RWPE2 (cell line): ENCODE measurements around the gene SLC25A22.

Experiments
- ATAC-seq: fragments of 200-7000 bp; cut with Tn5 transposase; 3 replicates; pipeline ENCODE4 v1.9.1; 2021; ENCODE audit warnings: low read depth
- DNase-seq: peaks from one replicate; pipeline ENCODE4 v3.0.0-alpha.2; 2020; ENCODE audit warnings: low spot score
- H3K27ac ChIP-seq: fragments of 450-650 bp; 2 replicates; pipeline ENCODE4 v1.5.1; 2017; ENCODE audit warnings: mild to moderate bottlenecking; ENCODE audit not compliant: poor library complexity, severe bottlenecking
- H3K27me3 ChIP-seq: fragments of 250-450 bp; sonication (Bioruptor Pico); 2 replicates; pipeline ENCODE4 v1.5.1; 2021; ENCODE audit warnings: mild to moderate bottlenecking, moderate library complexity; ENCODE audit not compliant: insufficient read depth, poor library complexity, severe bottlenecking
- H3K36me3 ChIP-seq: fragments of 250-450 bp; sonication (Bioruptor Pico); 2 replicates; pipeline ENCODE4 v1.5.1; 2020; ENCODE audit warnings: low read depth, mild to moderate bottlenecking, moderate library complexity
- H3K4me1 ChIP-seq: fragments of 250-450 bp; sonication (Bioruptor Pico); 2 replicates; pipeline ENCODE4 v1.5.1; 2021; ENCODE audit warnings: mild to moderate bottlenecking, moderate library complexity; ENCODE audit not compliant: insufficient read depth, poor library complexity, severe bottlenecking
- H3K4me3 ChIP-seq: fragments of 250-450 bp; sonication (Bioruptor Pico); 2 replicates; pipeline ENCODE4 v1.5.1; 2021; ENCODE audit warnings: mild to moderate bottlenecking, moderate library complexity; ENCODE audit not compliant: severe bottlenecking
- H3K9me3 ChIP-seq: fragments of 250-450 bp; sonication (Bioruptor Pico); 2 replicates; pipeline ENCODE4 v1.5.1; 2021; ENCODE audit warnings: mild to moderate bottlenecking, moderate library complexity; ENCODE audit not compliant: severe bottlenecking
- CTCF ChIP-seq: fragments of 450-650 bp; IDR thresholded peaks from one replicate; pipeline ENCODE4 v1.5.1; 2017; ENCODE audit warnings: mild to moderate bottlenecking, moderate library complexity; ENCODE audit not compliant: poor library complexity, severe bottlenecking

The SLC25A22 gene

DNA sequence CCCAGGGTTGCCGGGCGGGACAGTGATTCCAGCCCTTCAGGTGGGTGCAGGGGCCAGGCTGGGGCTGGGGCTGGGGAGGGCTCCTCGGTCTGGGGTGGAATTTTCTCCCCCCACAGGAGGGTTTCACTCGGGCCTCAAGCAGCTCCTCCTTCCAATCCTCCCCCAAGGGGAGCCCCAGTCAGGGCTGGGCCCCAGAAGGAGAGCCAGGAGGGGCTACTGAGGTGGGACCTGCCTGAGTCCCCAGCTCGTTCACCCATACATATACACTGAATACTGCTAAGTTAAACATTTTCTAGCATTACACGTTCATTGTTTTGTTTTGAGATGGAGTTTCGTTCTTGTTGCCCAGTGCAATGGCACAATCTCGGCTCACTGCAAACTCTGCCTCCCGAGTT, 28.1 kb upstream of the SLC25A22 start:
- H3K27me3 ChIP-seq, result peaks cover 18% of the 10 kb centered on the region
- TF ChIP-seq CTCF, result no peak

DNA sequence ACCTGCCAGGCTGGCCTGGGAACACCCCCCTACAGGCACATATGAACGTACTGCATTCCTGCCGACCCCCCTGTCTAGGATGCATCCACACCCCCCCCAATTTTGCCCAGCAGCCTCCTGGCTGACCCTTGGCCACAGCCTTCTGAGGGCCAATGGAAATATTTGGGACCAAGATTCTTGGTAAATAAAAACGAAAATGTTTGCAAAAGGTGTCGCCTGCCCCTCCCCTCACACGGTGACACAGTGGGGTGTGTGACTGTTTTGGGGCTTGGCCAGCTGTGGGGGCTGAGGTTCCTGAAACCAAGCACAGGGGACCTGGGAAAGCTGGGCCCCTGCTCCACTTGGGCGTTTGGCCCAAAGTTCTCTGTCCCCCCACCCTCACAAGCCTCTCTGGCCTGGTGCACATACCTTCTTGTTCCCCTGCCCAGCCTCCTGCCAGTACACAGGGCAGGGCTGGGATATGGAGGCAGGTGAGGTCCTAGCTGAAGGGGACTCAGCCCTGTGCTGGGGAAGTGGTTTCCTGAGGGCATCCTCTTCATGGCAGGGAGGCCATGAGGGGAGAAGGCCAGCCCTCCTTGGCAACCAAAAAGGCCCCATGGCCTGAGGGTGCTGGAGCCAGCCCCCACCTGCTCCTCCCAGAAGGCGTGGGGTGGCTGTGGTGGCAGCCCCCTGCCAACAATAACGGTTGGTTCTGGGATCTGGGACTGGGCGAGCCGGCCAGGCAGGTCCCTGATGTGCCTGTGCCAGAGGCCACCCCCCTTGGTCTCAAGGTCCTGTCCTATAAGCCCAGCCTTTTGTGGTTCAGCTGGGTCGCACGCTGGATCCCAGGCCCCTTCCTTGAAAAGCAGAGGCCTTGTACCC, 27.5 kb upstream of the SLC25A22 start:
- peaks cover 13% of the 10 kb centered on the region for H3K4me1 ChIP-seq

More for the DNA sequence above, 28.1 kb upstream of the SLC25A22 start:
- Histone ChIP-seq H3K36me3 (no peaks in the 10 kb centered on the region), H3K4me1 (peaks cover 7% of the 10 kb centered on the region), H3K4me3 (no peak overlapping the region), H3K27ac (no peak overlapping the region), H3K9me3 (no peaks in the 10 kb centered on the region)
- DNase-seq (no peak), ATAC-seq (no peak)

DNA sequence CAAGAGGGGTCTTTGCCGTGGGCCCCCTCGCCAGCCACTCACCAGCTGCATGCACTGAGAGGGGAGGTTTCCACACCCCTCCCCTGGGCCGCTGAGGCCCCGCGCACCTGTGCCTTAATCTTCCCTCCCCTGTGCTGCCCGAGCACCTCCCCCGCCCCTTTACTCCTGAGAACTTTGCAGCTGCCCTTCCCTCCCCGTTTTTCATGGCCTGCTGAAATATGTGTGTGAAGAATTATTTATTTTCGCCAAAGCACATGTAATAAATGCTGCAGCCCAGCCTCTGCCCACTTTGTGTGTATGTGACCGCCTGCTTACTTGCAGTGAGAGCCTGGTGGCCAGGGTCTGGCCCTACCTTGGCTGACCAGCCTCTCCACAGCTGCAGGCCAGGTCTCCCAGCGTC, 26.9 kb upstream of the SLC25A22 start:
- peaks cover 13% of the 10 kb centered on the region for H3K4me1 ChIP-seq
- DNase-seq (no peak), ATAC-seq (no peak)
- no peak overlapping the region for H3K4me3 ChIP-seq
- TF ChIP-seq CTCF, result no peak
- no peak overlapping the region for H3K27ac ChIP-seq
- peaks cover 18% of the 10 kb centered on the region for H3K27me3 ChIP-seq
- no peaks in the 10 kb centered on the region for H3K9me3 ChIP-seq
- H3K36me3 ChIP-seq, result no peaks in the 10 kb centered on the region

More for the DNA sequence above, 27.5 kb upstream of the SLC25A22 start:
- H3K9me3 ChIP-seq, result no peaks in the 10 kb centered on the region
- H3K27ac ChIP-seq, result no peak overlapping the region
- H3K4me3 ChIP-seq, result no peak overlapping the region
- no peak for TF ChIP-seq CTCF
- peaks cover 18% of the 10 kb centered on the region for H3K27me3 ChIP-seq
- DNase-seq (no peak), ATAC-seq (no peak)
- no peaks in the 10 kb centered on the region for H3K36me3 ChIP-seq

DNA sequence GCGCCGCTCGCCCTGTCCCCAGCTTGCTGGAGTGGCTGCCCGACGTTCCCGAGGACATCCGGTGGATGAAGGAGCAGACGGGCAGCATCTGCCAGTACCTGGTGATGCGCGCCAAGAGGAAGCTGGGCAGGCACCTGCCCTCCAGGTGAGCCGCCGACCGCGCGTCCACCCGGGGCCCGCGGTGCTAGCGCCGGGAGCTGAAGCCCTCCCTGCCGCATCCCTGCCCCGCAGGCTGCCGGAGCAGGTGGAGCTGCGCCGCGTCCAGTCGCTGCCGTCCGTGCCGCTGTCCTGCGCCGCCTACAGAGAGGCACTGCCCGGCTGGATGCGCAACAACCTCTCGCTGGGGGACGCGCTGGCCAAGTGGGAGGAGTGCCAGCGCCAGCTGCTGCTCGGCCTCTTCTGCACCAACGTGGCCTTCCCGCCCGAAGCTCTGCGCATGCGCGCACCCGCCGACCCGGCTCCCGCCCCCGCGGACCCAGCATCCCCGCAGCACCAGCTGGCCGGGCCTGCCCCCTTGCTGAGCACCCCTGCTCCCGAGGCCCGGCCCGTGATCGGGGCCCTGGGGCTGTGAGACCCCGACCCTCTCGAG, 26.3 kb upstream of the SLC25A22 start:
- no peak for DNase-seq
- H3K27me3 ChIP-seq, result peaks cover 13% of the 10 kb centered on the region
- no peak for ATAC-seq
- no peak overlapping the region for H3K27ac ChIP-seq
- H3K9me3 ChIP-seq, result no peaks in the 10 kb centered on the region
- H3K4me3 ChIP-seq, result no peak overlapping the region
- TF ChIP-seq CTCF, result no peak
- H3K36me3 ChIP-seq, result no peaks in the 10 kb centered on the region
- peaks cover 13% of the 10 kb centered on the region for H3K4me1 ChIP-seq
